Measurements from ENCODE around the gene LAMTOR5. TPM values are rescaled to one million over a fixed set of nuclear protein-coding genes. Genes with fewer than 3 reads are reported as not detected.

The LAMTOR5 gene
- total and polyA plus RNA-seq, 10 of the 15 experiments (the other 5 are each of a cell fraction or from before 2014, with no cell fraction given) = 64.1 to 613 (median 315) TPM

DNA sequence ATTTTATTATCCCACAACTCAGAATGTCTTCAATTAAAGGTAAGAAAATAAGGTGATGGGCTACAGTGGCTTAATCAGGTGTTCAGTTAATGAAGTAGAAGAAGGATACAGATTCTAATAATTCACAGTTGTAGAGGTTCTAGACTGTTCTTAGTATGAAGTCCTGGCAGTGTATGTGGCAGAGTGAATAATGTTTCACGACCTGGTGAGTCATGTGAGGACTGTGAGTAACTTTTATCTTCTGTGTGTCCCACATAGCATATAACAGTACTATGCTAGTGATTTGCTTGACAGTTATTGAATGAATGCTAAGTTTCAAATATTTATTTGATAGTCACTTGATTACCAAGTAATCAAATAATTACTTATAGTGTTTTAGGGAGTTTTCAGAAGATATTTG, 36.7 kb downstream of the LAMTOR5 start:
- intact Hi-C loops (cut with micrococcal nuclease; ENCODE audit: unreplicated experiment) = no loop called here
- TF ChIP-seq PML (IDR thresholded peaks at IDR 0.05; ENCODE audit: low read length) (no peak), SUZ12 (IDR thresholded peaks at IDR 0.05; ENCODE audit: unreplicated experiment) (no peak), SMC3 (IDR thresholded peaks at IDR 0.05; ENCODE audit: borderline replicate concordance, low read length) (no peak), RAD21 (IDR thresholded peaks at IDR 0.05; ENCODE audit: insufficient read depth, low read depth, low read length) (no peak), HDGF (IDR thresholded peaks at IDR 0.05) (no peak), NFYA (IDR thresholded peaks at IDR 0.05; ENCODE audit: borderline replicate concordance, low read depth, low read length) (no peak), KAT2A (conservative IDR thresholded peaks at IDR 0.05; ENCODE audit: control insufficient read depth, low read depth, low read length) (no peak), SPI1 (IDR thresholded peaks at IDR 0.05; ENCODE audit: borderline replicate concordance, insufficient read depth, low read depth, low read length) (no peak), YY1 (IDR thresholded peaks at IDR 0.05; ENCODE audit: low read depth, low read length) (no peak)
- TF ChIP-seq, protein P1, sequence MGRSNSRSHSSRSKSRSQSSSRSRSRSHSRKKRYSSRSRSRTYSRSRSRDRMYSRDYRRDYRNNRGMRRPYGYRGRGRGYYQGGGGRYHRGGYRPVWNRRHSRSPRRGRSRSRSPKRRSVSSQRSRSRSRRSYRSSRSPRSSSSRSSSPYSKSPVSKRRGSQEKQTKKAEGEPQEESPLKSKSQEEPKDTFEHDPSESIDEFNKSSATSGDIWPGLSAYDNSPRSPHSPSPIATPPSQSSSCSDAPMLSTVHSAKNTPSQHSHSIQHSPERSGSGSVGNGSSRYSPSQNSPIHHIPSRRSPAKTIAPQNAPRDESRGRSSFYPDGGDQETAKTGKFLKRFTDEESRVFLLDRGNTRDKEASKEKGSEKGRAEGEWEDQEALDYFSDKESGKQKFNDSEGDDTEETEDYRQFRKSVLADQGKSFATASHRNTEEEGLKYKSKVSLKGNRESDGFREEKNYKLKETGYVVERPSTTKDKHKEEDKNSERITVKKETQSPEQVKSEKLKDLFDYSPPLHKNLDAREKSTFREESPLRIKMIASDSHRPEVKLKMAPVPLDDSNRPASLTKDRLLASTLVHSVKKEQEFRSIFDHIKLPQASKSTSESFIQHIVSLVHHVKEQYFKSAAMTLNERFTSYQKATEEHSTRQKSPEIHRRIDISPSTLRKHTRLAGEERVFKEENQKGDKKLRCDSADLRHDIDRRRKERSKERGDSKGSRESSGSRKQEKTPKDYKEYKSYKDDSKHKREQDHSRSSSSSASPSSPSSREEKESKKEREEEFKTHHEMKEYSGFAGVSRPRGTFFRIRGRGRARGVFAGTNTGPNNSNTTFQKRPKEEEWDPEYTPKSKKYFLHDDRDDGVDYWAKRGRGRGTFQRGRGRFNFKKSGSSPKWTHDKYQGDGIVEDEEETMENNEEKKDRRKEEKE (IDR thresholded peaks at IDR 0.05) = no peak
- TF ChIP-seq, protein P2, sequence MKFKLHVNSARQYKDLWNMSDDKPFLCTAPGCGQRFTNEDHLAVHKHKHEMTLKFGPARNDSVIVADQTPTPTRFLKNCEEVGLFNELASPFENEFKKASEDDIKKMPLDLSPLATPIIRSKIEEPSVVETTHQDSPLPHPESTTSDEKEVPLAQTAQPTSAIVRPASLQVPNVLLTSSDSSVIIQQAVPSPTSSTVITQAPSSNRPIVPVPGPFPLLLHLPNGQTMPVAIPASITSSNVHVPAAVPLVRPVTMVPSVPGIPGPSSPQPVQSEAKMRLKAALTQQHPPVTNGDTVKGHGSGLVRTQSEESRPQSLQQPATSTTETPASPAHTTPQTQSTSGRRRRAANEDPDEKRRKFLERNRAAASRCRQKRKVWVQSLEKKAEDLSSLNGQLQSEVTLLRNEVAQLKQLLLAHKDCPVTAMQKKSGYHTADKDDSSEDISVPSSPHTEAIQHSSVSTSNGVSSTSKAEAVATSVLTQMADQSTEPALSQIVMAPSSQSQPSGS (IDR thresholded peaks at IDR 0.05; ENCODE audit: low read length) = no peak
- TF ChIP-seq, protein P3, sequence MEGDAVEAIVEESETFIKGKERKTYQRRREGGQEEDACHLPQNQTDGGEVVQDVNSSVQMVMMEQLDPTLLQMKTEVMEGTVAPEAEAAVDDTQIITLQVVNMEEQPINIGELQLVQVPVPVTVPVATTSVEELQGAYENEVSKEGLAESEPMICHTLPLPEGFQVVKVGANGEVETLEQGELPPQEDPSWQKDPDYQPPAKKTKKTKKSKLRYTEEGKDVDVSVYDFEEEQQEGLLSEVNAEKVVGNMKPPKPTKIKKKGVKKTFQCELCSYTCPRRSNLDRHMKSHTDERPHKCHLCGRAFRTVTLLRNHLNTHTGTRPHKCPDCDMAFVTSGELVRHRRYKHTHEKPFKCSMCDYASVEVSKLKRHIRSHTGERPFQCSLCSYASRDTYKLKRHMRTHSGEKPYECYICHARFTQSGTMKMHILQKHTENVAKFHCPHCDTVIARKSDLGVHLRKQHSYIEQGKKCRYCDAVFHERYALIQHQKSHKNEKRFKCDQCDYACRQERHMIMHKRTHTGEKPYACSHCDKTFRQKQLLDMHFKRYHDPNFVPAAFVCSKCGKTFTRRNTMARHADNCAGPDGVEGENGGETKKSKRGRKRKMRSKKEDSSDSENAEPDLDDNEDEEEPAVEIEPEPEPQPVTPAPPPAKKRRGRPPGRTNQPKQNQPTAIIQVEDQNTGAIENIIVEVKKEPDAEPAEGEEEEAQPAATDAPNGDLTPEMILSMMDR (IDR thresholded peaks at IDR 0.05 in 2 of 3, conservative IDR thresholded peaks at IDR 0.05 in 1 of 3; ENCODE audit: control insufficient read depth in 2 of 3, extremely low read depth in 1 of 3, insufficient read depth in 1 of 3, low read depth in 3 of 3, low read length in 3 of 3) = no peak
- TF ChIP-seq, protein P4, sequence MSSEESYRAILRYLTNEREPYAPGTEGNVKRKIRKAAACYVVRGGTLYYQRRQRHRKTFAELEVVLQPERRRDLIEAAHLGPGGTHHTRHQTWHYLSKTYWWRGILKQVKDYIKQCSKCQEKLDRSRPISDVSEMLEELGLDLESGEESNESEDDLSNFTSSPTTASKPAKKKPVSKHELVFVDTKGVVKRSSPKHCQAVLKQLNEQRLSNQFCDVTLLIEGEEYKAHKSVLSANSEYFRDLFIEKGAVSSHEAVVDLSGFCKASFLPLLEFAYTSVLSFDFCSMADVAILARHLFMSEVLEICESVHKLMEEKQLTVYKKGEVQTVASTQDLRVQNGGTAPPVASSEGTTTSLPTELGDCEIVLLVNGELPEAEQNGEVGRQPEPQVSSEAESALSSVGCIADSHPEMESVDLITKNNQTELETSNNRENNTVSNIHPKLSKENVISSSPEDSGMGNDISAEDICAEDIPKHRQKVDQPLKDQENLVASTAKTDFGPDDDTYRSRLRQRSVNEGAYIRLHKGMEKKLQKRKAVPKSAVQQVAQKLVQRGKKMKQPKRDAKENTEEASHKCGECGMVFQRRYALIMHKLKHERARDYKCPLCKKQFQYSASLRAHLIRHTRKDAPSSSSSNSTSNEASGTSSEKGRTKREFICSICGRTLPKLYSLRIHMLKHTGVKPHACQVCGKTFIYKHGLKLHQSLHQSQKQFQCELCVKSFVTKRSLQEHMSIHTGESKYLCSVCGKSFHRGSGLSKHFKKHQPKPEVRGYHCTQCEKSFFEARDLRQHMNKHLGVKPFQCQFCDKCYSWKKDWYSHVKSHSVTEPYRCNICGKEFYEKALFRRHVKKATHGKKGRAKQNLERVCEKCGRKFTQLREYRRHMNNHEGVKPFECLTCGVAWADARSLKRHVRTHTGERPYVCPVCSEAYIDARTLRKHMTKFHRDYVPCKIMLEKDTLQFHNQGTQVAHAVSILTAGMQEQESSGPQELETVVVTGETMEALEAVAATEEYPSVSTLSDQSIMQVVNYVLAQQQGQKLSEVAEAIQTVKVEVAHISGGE (CRISPR knock-in tag; IDR thresholded peaks at IDR 0.05) = no peak
- ChIA-PET POLR2A (interaction anchor here (1.0 kb wide), 1 partner anchor 13 kb away, joined by 5 read pairs; no protein-coding TSS in a partner anchor), CTCF (no interaction called here), RAD21 (ENCODE audit: unreplicated experiment) (no interaction called here), SMC1A (ENCODE audit: uncharacterized antibody, unreplicated experiment) (interaction anchor here (1.0 to 3.3 kb wide), 3 partner anchors 12 to 19 kb away, joined by 4 to 10 read pairs (median 4); no protein-coding TSS in a partner anchor)
- FAIRE-seq = no peak
- H3K27ac ChIP-seq (ENCODE audit: control insufficient read depth, insufficient read depth) = no peak overlapping the region
- H3K4me3 ChIP-seq = no peak overlapping the region
- H4K20me1 ChIP-seq (ENCODE audit: control insufficient read depth, insufficient read depth) = no peaks in the 10 kb centered on the region
- H2AFZ ChIP-seq (ENCODE audit: control insufficient read depth, low read depth, low read length) = no peak overlapping the region
- peak; percentile 78 for ATAC-seq
- H3K9me3 ChIP-seq (replicated peaks; ENCODE audit: control insufficient read depth, insufficient read depth, low read length) = no peaks in the 10 kb centered on the region
- no peaks in the 10 kb centered on the region for H3K4me1 ChIP-seq (ENCODE audit: control insufficient read depth, insufficient read depth, low read length)
- DNase-seq (ENCODE audit: low read depth, low spot score) = no peak
- no peaks in the 10 kb centered on the region for H3K27me3 ChIP-seq (replicated peaks in 1 of 2; ENCODE audit: control insufficient read depth in 2 of 2, insufficient read depth in 2 of 2, low read length in 1 of 2)
- H3K9ac ChIP-seq (ENCODE audit: control insufficient read depth, insufficient read depth, low read length) = no peak overlapping the region
- in situ Hi-C loops (cut with MboI) = no loop called here
- BruUV-seq (replicated peaks) = no TSS peak
- peaks cover 2 to 8% of the 10 kb centered on the region in 2 experiments for H3K36me3 ChIP-seq (ENCODE audit: control insufficient read depth in 2 of 2, insufficient read depth in 2 of 2, low read length in 1 of 2)
- no peaks in the 10 kb centered on the region; the same call in none of the 2 replicates for H3K79me2 ChIP-seq (ENCODE audit: control insufficient read depth, insufficient read depth, low read length)
- no peak overlapping the region for H3K4me2 ChIP-seq (ENCODE audit: control insufficient read depth, insufficient read depth)
- WGBS (ENCODE audit: insufficient coverage, insufficient replicate concordance, low lambda C conversion rate, missing lambda C conversion rate) = 0% methylated on average over 1 of the region's 1 CpG
